ENCODE measurements around the gene ATP5PD.
"Not testable (repeated sequence)": the region's sequence is repeated elsewhere in the genome, so short reads cannot be mapped to it uniquely, and the experiment has no call there.

ATP5PD gene

GRCh38 chr17:75048249-75048878 lies 1.6 kb upstream of the ATP5PD start:
- peaks cover 12% of the 10 kb centered on the region for H3K4me1 ChIP-seq (ENCODE audit: control insufficient read depth, insufficient read depth, low read length)
- H3K27ac ChIP-seq (ENCODE audit: low read length) = peak overlapping the region; percentile 67
- no peaks in the 10 kb centered on the region for H3K9me3 ChIP-seq (ENCODE audit: control insufficient read depth in 2 of 2, low read length in 2 of 2)
- H3K9ac ChIP-seq (ENCODE audit: low read length in 2 of 2) = peak overlapping the region; percentile 68 to 78
- H3K36me3 ChIP-seq (ENCODE audit: control insufficient read depth in 2 of 2, insufficient read depth in 2 of 2, low read length in 2 of 2) = peaks cover 9 to 14% of the 10 kb centered on the region in 2 donors
- peak overlapping the region; percentile 80 to 85 for H3K4me3 ChIP-seq (ENCODE audit: low read length in 2 of 2)
- H3K27me3 ChIP-seq (ENCODE audit: control insufficient read depth in 1 of 2, insufficient read depth in 2 of 2, low read length in 2 of 2) = no peaks in the 10 kb centered on the region

DNA sequence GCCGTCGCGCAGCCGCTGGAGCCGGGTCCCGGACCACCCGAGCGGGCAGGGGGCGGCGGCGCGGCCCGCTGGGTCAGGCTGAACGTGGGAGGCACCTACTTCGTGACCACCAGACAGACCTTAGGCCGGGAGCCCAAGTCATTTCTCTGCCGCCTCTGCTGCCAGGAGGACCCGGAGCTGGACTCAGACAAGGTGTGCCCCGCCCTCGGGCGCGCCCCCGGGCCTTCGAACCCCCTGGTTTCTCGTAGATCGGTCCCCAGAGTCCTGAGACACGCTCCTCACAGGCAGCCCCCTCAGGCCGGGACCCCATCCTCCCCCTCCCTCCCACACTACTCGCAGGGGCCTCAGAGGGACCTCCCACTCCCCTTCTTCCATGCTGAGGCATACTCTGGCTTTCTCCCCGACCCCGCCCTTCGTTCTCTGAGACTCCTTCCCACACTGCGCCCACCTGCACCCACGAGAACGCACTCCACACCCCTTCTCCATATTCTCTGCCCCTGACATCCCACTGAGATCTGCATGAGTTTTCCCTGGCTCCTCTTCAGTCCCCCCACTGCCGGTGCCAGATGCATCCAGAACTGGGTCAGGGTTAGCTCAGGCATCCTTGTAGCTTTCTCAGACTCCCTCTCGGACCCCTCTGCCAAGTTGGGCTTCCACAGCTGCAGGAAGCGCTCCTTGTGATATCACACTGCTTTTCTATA lies 779 bp upstream of the ATP5PD start:
- Histone ChIP-seq H3K27ac (ENCODE audit: low read length) (peak overlapping the region; percentile 67), H3K27me3 (ENCODE audit: control insufficient read depth in 1 of 2, insufficient read depth in 2 of 2, low read length in 2 of 2) (no peaks in the 10 kb centered on the region), H3K4me3 (ENCODE audit: low read length in 2 of 2) (peak overlapping the region; percentile 80 to 85), H3K9ac (ENCODE audit: low read length in 2 of 2) (peak overlapping the region; percentile 68 to 78), H3K9me3 (ENCODE audit: control insufficient read depth in 2 of 2, low read length in 2 of 2) (no peaks in the 10 kb centered on the region), H3K4me1 (ENCODE audit: control insufficient read depth, insufficient read depth, low read length) (peaks cover 12% of the 10 kb centered on the region), H3K36me3 (ENCODE audit: control insufficient read depth in 2 of 2, insufficient read depth in 2 of 2, low read length in 2 of 2) (peaks cover 7% of the 10 kb centered on the region in 2 donors)

DNA sequence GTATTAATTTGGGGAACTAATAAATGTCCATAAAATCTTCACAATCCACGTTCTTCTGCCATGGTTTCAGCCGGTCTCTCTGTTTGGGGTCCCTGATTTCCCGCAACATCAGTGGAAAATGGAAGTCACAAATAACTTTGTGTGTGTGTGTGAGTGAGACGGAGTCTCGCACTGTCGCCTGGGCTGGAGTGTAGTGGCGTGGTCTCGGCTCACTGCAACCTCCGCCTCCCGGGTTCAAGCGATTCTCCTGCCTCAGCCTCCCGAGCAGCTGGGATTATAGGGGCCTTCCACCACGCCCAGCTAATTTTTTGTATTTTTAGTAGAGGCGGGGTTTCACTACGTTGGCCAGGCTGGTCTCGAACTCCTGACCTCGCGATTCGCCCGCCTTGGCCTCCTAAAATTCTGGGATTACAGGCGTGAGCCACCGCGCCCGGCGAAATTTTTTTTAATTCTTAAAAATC lies 793 bp downstream of the ATP5PD start:
- Histone ChIP-seq H3K27ac (ENCODE audit: low read length) (peak overlapping the region; percentile 97), H3K4me3 (ENCODE audit: low read length in 2 of 2) (peak overlapping the region; percentile 92 to 99), H3K9ac (ENCODE audit: low read length in 2 of 2) (peak overlapping the region; percentile 88 to 97), H3K4me1 (ENCODE audit: control insufficient read depth, insufficient read depth, low read length) (peaks cover 12% of the 10 kb centered on the region), H3K36me3 (ENCODE audit: control insufficient read depth in 2 of 2, insufficient read depth in 2 of 2, low read length in 2 of 2) (peaks cover 12 to 16% of the 10 kb centered on the region in 2 donors)
- H3K9me3 ChIP-seq (ENCODE audit: control insufficient read depth in 2 of 2, low read length in 2 of 2); H3K27me3 ChIP-seq (ENCODE audit: control insufficient read depth in 1 of 2, insufficient read depth in 2 of 2, low read length in 2 of 2): not testable (repeated sequence)

DNA sequence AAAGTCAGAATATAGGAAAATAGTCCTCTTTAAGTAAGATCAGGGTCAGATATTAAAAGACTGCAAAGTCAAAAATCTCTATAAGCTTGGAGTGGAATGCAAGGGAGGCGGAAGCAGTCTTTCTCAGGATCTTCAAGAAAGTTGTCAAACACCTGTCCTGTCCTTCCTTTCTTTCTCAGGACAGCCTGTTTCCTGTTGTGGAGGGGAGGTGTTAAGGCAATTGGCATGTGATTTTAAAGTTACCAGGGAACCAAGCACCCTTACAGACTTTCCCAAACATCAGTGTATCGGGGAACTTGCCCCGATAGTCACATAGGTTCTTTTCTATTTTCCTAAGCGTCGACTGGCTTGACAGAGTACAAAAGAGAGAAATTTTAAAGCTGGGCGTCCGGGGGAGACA lies 2.1 kb downstream of the ATP5PD start:
- no peak overlapping the region for H3K27ac ChIP-seq (ENCODE audit: low read length)
- H3K27me3 ChIP-seq (ENCODE audit: control insufficient read depth in 1 of 2, insufficient read depth in 2 of 2, low read length in 2 of 2) = no peaks in the 10 kb centered on the region
- no peak overlapping the region for H3K9ac ChIP-seq (ENCODE audit: low read length in 2 of 2)
- H3K36me3 ChIP-seq (ENCODE audit: control insufficient read depth in 2 of 2, insufficient read depth in 2 of 2, low read length in 2 of 2) = peaks cover 20 to 26% of the 10 kb centered on the region in 2 donors
- H3K4me3 ChIP-seq (ENCODE audit: low read length in 2 of 2) = no peak overlapping the region
- no peaks in the 10 kb centered on the region for H3K9me3 ChIP-seq (ENCODE audit: control insufficient read depth in 2 of 2, low read length in 2 of 2)
- peaks cover 12% of the 10 kb centered on the region for H3K4me1 ChIP-seq (ENCODE audit: control insufficient read depth, insufficient read depth, low read length)

GRCh38 chr17:75043789-75044188 lies 3.0 kb downstream of the ATP5PD start:
- H3K4me3 ChIP-seq (ENCODE audit: low read length in 2 of 2); H3K27me3 ChIP-seq (ENCODE audit: control insufficient read depth in 1 of 2, insufficient read depth in 2 of 2, low read length in 2 of 2); H3K27ac ChIP-seq (ENCODE audit: low read length); H3K9me3 ChIP-seq (ENCODE audit: control insufficient read depth in 2 of 2, low read length in 2 of 2); H3K9ac ChIP-seq (ENCODE audit: low read length in 2 of 2): not testable (repeated sequence)
- Histone ChIP-seq H3K4me1 (ENCODE audit: control insufficient read depth, insufficient read depth, low read length) (peaks cover 12% of the 10 kb centered on the region), H3K36me3 (ENCODE audit: control insufficient read depth in 2 of 2, insufficient read depth in 2 of 2, low read length in 2 of 2) (peaks cover 29 to 30% of the 10 kb centered on the region in 2 donors)

- Histone ChIP-seq H3K9ac (ENCODE audit: low read length in 2 of 2) (no peak overlapping the region), H3K9me3 (ENCODE audit: control insufficient read depth in 2 of 2, low read length in 2 of 2) (no peaks in the 10 kb centered on the region), H3K4me3 (ENCODE audit: low read length in 2 of 2) (no peak overlapping the region), H3K27me3 (ENCODE audit: control insufficient read depth in 1 of 2, insufficient read depth in 2 of 2, low read length in 2 of 2) (no peaks in the 10 kb centered on the region), H3K27ac (ENCODE audit: low read length) (no peak overlapping the region), H3K36me3 (ENCODE audit: control insufficient read depth in 2 of 2, insufficient read depth in 2 of 2, low read length in 2 of 2) (peaks cover 31 to 37% of the 10 kb centered on the region in 2 donors), H3K4me1 (ENCODE audit: control insufficient read depth, insufficient read depth, low read length) (peaks cover 4% of the 10 kb centered on the region)
These were observed 5.0 kb downstream of the ATP5PD start for GRCh38 chr17:75041656-75042280.

DNA sequence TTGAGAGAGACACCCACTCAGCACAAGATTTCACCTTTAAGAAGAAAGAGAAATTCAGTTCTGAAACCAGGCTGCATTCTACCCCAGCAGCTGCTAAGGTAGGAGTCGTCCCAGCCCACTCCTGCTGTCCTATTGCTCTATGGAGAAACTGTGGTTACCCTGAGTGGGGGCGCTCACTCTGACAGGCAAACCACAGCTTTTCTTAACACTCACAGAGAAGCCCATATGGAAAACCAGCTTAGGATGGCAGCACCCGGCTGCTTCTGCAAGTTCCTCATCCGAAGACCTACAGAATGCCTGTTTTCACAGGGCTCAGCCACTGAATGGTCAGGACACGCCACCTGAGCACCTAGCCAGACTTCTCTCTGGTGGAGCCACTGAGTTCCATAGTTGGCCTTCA lies 7.5 kb downstream of the ATP5PD start:
- Histone ChIP-seq H3K27me3 (ENCODE audit: control insufficient read depth in 1 of 2, insufficient read depth in 2 of 2, low read length in 2 of 2) (no peaks in the 10 kb centered on the region), H3K9ac (ENCODE audit: low read length in 2 of 2) (no peak overlapping the region), H3K27ac (ENCODE audit: low read length) (no peak overlapping the region), H3K9me3 (ENCODE audit: control insufficient read depth in 2 of 2, low read length in 2 of 2) (no peaks in the 10 kb centered on the region), H3K36me3 (ENCODE audit: control insufficient read depth in 2 of 2, insufficient read depth in 2 of 2, low read length in 2 of 2) (peaks cover 31 to 37% of the 10 kb centered on the region in 2 donors), H3K4me3 (ENCODE audit: low read length in 2 of 2) (no peak overlapping the region), H3K4me1 (ENCODE audit: control insufficient read depth, insufficient read depth, low read length) (peaks cover 11% of the 10 kb centered on the region)

DNA sequence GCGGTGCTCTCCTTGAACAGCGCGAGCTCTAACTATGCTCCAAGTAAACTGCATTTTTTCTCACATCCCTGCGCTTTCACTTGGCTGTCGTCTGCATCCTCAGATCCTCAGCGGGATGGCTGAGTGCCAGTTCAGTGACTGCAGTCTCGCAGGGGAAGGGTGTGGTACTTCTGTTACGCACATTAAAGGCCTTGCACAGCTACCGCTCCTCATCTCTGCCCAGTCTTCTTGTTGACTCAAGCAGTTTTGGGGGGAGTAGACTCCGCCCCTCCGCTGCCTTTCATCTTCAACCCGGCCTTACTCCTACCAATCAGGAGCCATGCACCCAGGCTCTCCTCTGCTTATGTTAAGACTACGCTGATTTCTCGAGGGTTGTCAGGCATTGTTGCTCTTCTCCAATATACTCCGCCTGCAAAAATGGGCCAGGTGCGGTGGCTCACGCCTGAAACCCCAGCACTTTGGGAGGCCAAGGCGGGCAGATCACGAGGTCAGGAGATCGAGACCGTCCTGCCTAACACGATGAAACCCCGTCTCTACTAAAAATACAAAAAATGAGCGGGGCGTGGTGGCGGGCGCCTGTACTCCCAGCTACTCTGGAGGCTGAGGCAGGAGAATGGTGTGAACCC lies 10.0 kb downstream of the ATP5PD start:
- H3K9ac ChIP-seq (ENCODE audit: low read length in 2 of 2) = no peak overlapping the region
- peak overlapping the region; percentile 46 for H3K27ac ChIP-seq (ENCODE audit: low read length)
- no peaks in the 10 kb centered on the region for H3K27me3 ChIP-seq (ENCODE audit: control insufficient read depth in 1 of 2, insufficient read depth in 2 of 2, low read length in 2 of 2)
- H3K9me3 ChIP-seq (ENCODE audit: control insufficient read depth in 2 of 2, low read length in 2 of 2) = no peaks in the 10 kb centered on the region
- peaks cover 26 to 32% of the 10 kb centered on the region in 2 donors for H3K36me3 ChIP-seq (ENCODE audit: control insufficient read depth in 2 of 2, insufficient read depth in 2 of 2, low read length in 2 of 2)
- peak overlapping the region in 1 of 2 donors; percentile 40 for H3K4me3 ChIP-seq (ENCODE audit: low read length in 2 of 2)
- H3K4me1 ChIP-seq (ENCODE audit: control insufficient read depth, insufficient read depth, low read length) = peaks cover 32% of the 10 kb centered on the region

DNA sequence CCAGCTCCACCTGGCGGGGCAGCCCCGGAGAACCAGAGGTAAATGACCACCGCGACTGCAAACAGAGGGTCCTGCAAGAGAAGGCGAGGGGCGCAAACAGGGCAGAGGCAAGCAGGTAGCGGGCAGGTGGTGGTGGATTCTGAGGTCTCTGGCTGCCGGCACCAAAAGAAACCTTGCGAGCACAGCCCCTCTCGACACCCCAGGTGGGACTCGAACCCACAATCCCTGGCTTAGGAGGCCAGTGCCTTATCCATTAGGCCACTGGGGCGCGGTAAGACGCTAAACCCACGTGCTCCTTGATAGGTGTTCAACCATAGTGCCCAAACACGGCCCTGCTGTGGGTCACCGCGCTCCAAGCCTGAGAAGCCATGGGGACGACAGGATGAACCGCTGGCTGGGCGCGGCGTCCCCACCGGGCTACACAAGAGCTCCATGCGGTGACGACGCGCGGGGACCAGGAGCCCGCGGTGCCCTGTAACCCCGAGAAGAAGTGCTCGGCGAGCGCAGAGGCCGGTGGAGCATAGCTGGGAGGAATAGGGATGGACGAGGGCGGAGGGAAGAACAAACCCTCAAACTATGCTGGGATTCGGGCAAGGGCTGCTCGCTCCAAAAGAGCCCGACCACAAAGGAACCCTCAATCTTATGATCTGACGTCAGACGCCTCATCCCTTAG lies 12.4 kb downstream of the ATP5PD start:
- peaks cover 7 to 13% of the 10 kb centered on the region in 2 donors for H3K36me3 ChIP-seq (ENCODE audit: control insufficient read depth in 2 of 2, insufficient read depth in 2 of 2, low read length in 2 of 2)
- no peaks in the 10 kb centered on the region for H3K27me3 ChIP-seq (ENCODE audit: control insufficient read depth in 1 of 2, insufficient read depth in 2 of 2, low read length in 2 of 2)
- peak overlapping the region; percentile 94 for H3K27ac ChIP-seq (ENCODE audit: low read length)
- peak overlapping the region; percentile 85 to 93 for H3K9ac ChIP-seq (ENCODE audit: low read length in 2 of 2)
- H3K4me3 ChIP-seq (ENCODE audit: low read length in 2 of 2) = peak overlapping the region; percentile 78 to 89
- no peaks in the 10 kb centered on the region for H3K9me3 ChIP-seq (ENCODE audit: control insufficient read depth in 2 of 2, low read length in 2 of 2)
- peaks cover 32% of the 10 kb centered on the region for H3K4me1 ChIP-seq (ENCODE audit: control insufficient read depth, insufficient read depth, low read length)
